Measurements from ENCODE around the gene GJD3. TPM values are rescaled to one million over a fixed set of nuclear protein-coding genes. Genes with fewer than 3 reads are reported as not detected.

Gene GJD3
- total RNA-seq, 2 experiments from 2014 or later, result not detected

DNA sequence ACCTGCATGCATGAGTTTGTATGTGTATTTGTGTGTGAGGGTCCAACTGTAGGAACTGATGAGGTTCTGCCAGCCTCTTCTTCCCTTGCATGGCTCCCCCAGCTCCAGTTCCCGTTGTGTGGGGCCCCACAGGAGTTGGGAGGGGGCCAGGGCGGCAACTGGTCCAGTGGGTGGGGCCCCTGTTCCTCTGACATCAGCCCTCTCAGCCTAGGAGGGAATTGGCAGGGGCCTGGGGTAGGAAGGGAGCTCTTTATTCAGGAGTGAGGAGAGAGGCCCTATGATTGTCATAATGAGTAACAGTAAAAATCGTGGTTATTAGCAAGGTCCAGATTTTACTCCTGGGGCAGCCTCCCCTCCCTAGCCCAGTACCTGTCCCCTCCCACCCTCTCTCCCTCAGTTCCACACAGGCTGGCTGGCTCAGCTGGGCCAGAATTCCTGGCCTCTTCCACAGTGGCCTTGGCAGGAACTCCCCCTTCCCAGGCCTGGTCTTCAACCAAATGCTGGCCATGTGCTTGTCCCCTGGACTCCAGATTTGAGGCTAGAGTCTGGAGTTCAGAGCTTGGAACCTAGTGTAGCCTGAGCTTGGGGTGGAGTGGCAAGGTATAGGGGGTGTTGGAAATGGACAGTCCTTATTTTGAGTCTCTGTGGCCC lies 36.7 kb downstream of the GJD3 start:
- ATAC-seq, result no peak
- CTCF ChIA-PET, result interaction anchor here (0.6 to 3.4 kb wide), 9 partner anchors 10 to 233 kb away, joined by 3 to 16 read pairs (median 5); no protein-coding TSS in a partner anchor
- peaks cover 27% of the 10 kb centered on the region for H3K36me3 Mint-ChIP-seq (ENCODE audit: low read depth)
- POLR2A ChIA-PET, result interaction anchor here (0.9 kb wide), 1 partner anchor 44 kb away, joined by 3 read pairs; no protein-coding TSS in a partner anchor
- H3K27me3 Mint-ChIP-seq, result no peaks in the 10 kb centered on the region
- peaks cover 94% of the 10 kb centered on the region for H3K4me1 Mint-ChIP-seq
- no peaks in the 10 kb centered on the region for H3K9me3 Mint-ChIP-seq (ENCODE audit: low read depth)
- H3K27ac Mint-ChIP-seq, result peak overlapping the region; percentile 84
- DNase-seq, result no peak
- peak overlapping the region; percentile 64 for H3K4me3 Mint-ChIP-seq
- intact Hi-C loops (cut with DNase I, micrococcal nuclease), result loop anchor here in 1 of 2 experiments (10.0 kb wide), 1 partner anchor 553 kb away; no protein-coding TSS in a partner anchor

- Mint-ChIP-seq H3K27me3 (no peaks in the 10 kb centered on the region), H3K4me3 (peak overlapping the region; percentile 64), H3K36me3 (ENCODE audit: low read depth) (peaks cover 23% of the 10 kb centered on the region), H3K27ac (peak overlapping the region; percentile 84), H3K9me3 (ENCODE audit: low read depth) (no peaks in the 10 kb centered on the region), H3K4me1 (peaks cover 91% of the 10 kb centered on the region)
- intact Hi-C loops (cut with DNase I, micrococcal nuclease), result loop anchor here in 1 of 2 experiments (10.0 kb wide), 1 partner anchor 552 kb away; no protein-coding TSS in a partner anchor
- CTCF ChIA-PET, result interaction anchor here (0.7 to 3.4 kb wide), 9 partner anchors 9 to 149 kb away, joined by 3 to 16 read pairs (median 6); no protein-coding TSS in a partner anchor
- ATAC-seq (no peak), DNase-seq (no peak)
- POLR2A ChIA-PET, result interaction anchor here (1.0 kb wide), 2 partner anchors 20 to 153 kb away, joined by 3 read pairs; no protein-coding TSS in a partner anchor
Observed at GRCh38 chr17:40327244-40327729, 37.2 kb downstream of the GJD3 start.

DNA sequence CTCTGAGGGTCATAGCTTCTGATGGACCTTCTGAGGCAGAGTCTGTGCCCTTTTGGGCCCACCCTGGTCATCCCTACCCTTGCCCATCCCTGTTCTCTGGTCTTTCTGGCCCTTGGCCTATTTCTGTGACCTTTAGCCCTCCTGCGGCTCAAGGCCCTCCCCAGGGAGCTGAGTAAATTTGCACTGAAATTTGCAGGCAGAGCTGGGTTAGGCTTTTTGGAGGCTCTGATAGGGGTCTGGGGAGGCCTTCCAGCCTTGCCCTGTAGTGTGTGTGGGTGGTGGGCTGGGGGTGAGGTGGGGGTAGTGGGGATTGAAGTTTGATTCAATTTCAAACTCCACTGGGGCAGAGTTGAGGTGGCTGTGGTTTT lies 37.7 kb downstream of the GJD3 start:
- POLR2A ChIA-PET, result interaction anchor here (1.0 kb wide), 2 partner anchors 20 to 154 kb away, joined by 3 read pairs; no protein-coding TSS in a partner anchor
- Mint-ChIP-seq H3K27me3 (no peaks in the 10 kb centered on the region), H3K36me3 (ENCODE audit: low read depth) (peaks cover 22% of the 10 kb centered on the region), H3K4me3 (peak overlapping the region; percentile 64), H3K4me1 (peaks cover 95% of the 10 kb centered on the region), H3K9me3 (ENCODE audit: low read depth) (no peaks in the 10 kb centered on the region), H3K27ac (peak overlapping the region; percentile 84)
- intact Hi-C loops (cut with DNase I, micrococcal nuclease), result loop anchor here in 1 of 2 experiments (10.0 kb wide), 1 partner anchor 552 kb away; no protein-coding TSS in a partner anchor
- DNase-seq (no peak), ATAC-seq (no peak)
- CTCF ChIA-PET, result interaction anchor here (0.7 to 3.4 kb wide), 7 partner anchors 10 to 149 kb away, joined by 3 to 16 read pairs (median 6); no protein-coding TSS in a partner anchor

GRCh38 chr17:40326014-40326831 lies 38.3 kb downstream of the GJD3 start:
- POLR2A ChIA-PET, result interaction anchor here (0.6 to 1.2 kb wide), 6 partner anchors 15 to 222 kb away, joined by 3 read pairs; no protein-coding TSS in a partner anchor
- Mint-ChIP-seq H3K9me3 (ENCODE audit: low read depth) (no peaks in the 10 kb centered on the region), H3K4me3 (peak overlapping the region; percentile 64), H3K27ac (peak overlapping the region; percentile 84), H3K27me3 (no peaks in the 10 kb centered on the region), H3K4me1 (peaks cover 95% of the 10 kb centered on the region), H3K36me3 (ENCODE audit: low read depth) (peaks cover 17% of the 10 kb centered on the region)
- ATAC-seq, result peak; percentile 40
- peak; percentile 76 for DNase-seq
- CTCF ChIA-PET, result interaction anchor here (0.7 to 3.4 kb wide), 9 partner anchors 9 to 228 kb away, joined by 3 to 16 read pairs (median 6); no protein-coding TSS in a partner anchor
- intact Hi-C loops (cut with DNase I, micrococcal nuclease), result loop anchor here in 1 of 2 experiments (10.0 kb wide), 1 partner anchor 551 kb away; no protein-coding TSS in a partner anchor

DNA sequence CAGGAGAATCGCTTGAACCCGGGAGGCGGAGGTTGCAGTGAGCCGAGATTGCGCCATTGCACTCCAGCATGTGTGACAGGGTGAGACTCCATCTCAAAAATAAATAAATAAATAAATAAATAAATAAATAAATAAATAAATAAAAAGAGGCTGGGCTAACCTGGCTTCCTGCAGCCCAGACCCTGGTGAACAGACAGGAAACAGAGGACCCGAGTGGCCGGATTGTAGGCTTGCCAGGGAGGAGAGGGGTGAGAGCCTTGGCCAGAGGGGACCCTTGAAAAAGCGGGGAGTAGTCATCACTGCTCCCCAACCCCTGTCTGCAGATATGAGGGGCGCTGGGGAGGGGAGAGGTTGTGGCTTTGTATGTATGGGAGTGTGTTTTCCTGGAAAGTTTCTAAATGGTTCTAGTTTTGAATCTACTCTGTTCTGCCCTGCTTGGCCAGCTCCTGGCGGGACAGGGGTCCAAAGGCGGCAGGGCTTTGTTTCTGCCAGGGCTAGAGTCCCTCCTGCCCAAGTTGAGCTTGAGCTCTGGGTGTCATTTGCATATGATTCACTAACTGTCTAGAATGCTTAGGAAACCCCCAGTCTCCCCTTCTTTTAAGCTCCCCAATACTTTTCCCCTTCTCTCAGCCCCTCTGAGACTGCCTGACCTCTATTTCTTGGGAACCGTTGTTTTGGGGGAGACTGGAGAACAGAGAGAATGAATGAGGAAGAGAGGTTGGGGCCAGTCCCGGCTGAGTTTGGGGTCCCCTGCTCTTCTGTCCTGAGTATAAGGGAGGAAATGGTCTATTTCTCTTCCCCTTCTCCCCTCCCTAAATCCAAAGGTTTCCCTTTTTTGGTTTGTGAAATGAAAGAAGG lies 39.2 kb downstream of the GJD3 start:
- Mint-ChIP-seq H3K27ac (peak overlapping the region; percentile 84), H3K4me1 (peaks cover 95% of the 10 kb centered on the region), H3K4me3 (peak overlapping the region; percentile 85), H3K9me3 (ENCODE audit: low read depth) (no peaks in the 10 kb centered on the region), H3K27me3 (no peaks in the 10 kb centered on the region), H3K36me3 (ENCODE audit: low read depth) (peaks cover 12% of the 10 kb centered on the region)
- intact Hi-C loops (cut with DNase I, micrococcal nuclease), result loop anchor here in 1 of 2 experiments (10.0 kb wide), 1 partner anchor 551 kb away; no protein-coding TSS in a partner anchor
- ATAC-seq (peak; percentile 15), DNase-seq (peak; percentile 57)
- POLR2A ChIA-PET, result interaction anchor here (0.6 to 1.3 kb wide), 5 partner anchors 15 to 236 kb away, joined by 3 to 5 read pairs (median 3); no protein-coding TSS in a partner anchor
- CTCF ChIA-PET, result interaction anchor here (0.5 to 3.4 kb wide), 10 partner anchors 8 to 228 kb away, joined by 3 to 16 read pairs (median 6); no protein-coding TSS in a partner anchor

GRCh38 chr17:40323391-40324381 lies 40.9 kb downstream of the GJD3 start:
- ATAC-seq (peak; percentile 8), DNase-seq (peak; percentile 77)
- Mint-ChIP-seq H3K9me3 (ENCODE audit: low read depth) (no peaks in the 10 kb centered on the region), H3K27me3 (no peaks in the 10 kb centered on the region), H3K4me3 (peak overlapping the region; percentile 85), H3K36me3 (ENCODE audit: low read depth) (peaks cover 9% of the 10 kb centered on the region), H3K27ac (peak overlapping the region; percentile 91), H3K4me1 (peaks cover 88% of the 10 kb centered on the region)
- intact Hi-C loops (cut with DNase I, micrococcal nuclease), result loop anchor here (1.0 to 10.0 kb wide), 5 partner anchors 17 to 549 kb away; no protein-coding TSS in a partner anchor
- ChIA-PET CTCF (interaction anchor here (0.7 to 1.6 kb wide), 7 partner anchors 9 to 274 kb away, joined by 3 to 6 read pairs (median 3); no protein-coding TSS in a partner anchor), POLR2A (interaction anchor here (1.0 to 1.5 kb wide), 4 partner anchors 7 to 217 kb away, joined by 3 to 7 read pairs (median 6); no protein-coding TSS in a partner anchor)

GRCh38 chr17:40322358-40323315 lies 41.9 kb downstream of the GJD3 start:
- Mint-ChIP-seq H3K9me3 (ENCODE audit: low read depth) (no peaks in the 10 kb centered on the region), H3K36me3 (ENCODE audit: low read depth) (peaks cover 5% of the 10 kb centered on the region), H3K27ac (peak overlapping the region; percentile 91), H3K4me3 (peak overlapping the region; percentile 85), H3K4me1 (peaks cover 82% of the 10 kb centered on the region), H3K27me3 (no peaks in the 10 kb centered on the region)
- intact Hi-C loops (cut with DNase I, micrococcal nuclease), result loop anchor here (1.0 to 10.0 kb wide), 8 partner anchors 18 to 1366 kb away; partner anchors contain the start of genes CDC6 (in 1 of the 2) and EIF1 (in 1 of the 2)
- DNase-seq, result peak; percentile 86
- ChIA-PET POLR2A (interaction anchor here (0.7 to 1.5 kb wide), 4 partner anchors 8 to 218 kb away, joined by 3 to 7 read pairs (median 4); no protein-coding TSS in a partner anchor), CTCF (interaction anchor here (0.7 to 1.6 kb wide), 6 partner anchors 16 to 239 kb away, joined by 3 to 6 read pairs (median 4); no protein-coding TSS in a partner anchor)
- peak; percentile 25 for ATAC-seq

DNA sequence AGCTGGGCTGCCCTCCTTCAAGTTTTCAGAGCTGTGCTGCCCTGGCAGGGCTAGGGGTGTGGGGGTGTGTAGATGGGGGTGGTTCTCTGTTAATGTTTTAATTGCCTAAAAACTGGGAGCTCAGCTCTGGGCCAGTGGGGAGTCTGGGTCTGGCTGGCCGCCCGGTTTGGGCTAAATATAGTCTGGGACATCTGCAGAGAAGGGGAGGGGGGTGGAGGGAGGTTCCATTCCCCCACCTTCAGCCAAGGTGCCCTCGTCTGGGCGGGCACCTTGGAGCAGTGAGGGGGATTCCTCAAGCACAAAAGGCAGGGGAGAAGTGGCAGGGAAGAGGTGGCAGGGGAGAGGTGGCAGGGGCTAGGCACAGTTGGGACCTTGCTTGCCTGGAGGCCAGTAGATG lies 42.6 kb downstream of the GJD3 start:
- peaks cover 82% of the 10 kb centered on the region for H3K4me1 Mint-ChIP-seq
- ChIA-PET CTCF (interaction anchor here (1.2 to 1.6 kb wide), 4 partner anchors 15 to 239 kb away, joined by 4 read pairs; no protein-coding TSS in a partner anchor), POLR2A (interaction anchor here (0.7 to 1.5 kb wide), 2 partner anchors 165 to 219 kb away, joined by 3 to 7 read pairs; no protein-coding TSS in a partner anchor)
- peak overlapping the region; percentile 91 for H3K27ac Mint-ChIP-seq
- intact Hi-C loops (cut with DNase I, micrococcal nuclease), result loop anchor here (1.0 to 10.0 kb wide), 7 partner anchors 19 to 1366 kb away; partner anchors contain the start of genes CDC6 (in 1 of the 2) and EIF1 (in 1 of the 2)
- H3K36me3 Mint-ChIP-seq (ENCODE audit: low read depth), result peaks cover 5% of the 10 kb centered on the region
- H3K4me3 Mint-ChIP-seq, result peak overlapping the region; percentile 85
- peak; percentile 41 for DNase-seq
- no peaks in the 10 kb centered on the region for H3K9me3 Mint-ChIP-seq (ENCODE audit: low read depth)
- ATAC-seq, result no peak
- no peaks in the 10 kb centered on the region for H3K27me3 Mint-ChIP-seq
